Suppressor macrophage treated with lipopolysaccharide for 4 hours (primary cell): ENCODE data around the gene RGP1.

Experiments
- DNase-seq: peaks from one replicate; pipeline ENCODE4 v3.0.0-alpha.2; 2020

RGP1 gene

GRCh38 chr9:35778496-35778895 lies 29.4 kb downstream of the RGP1 start:
- DNase-seq = no peak

DNA sequence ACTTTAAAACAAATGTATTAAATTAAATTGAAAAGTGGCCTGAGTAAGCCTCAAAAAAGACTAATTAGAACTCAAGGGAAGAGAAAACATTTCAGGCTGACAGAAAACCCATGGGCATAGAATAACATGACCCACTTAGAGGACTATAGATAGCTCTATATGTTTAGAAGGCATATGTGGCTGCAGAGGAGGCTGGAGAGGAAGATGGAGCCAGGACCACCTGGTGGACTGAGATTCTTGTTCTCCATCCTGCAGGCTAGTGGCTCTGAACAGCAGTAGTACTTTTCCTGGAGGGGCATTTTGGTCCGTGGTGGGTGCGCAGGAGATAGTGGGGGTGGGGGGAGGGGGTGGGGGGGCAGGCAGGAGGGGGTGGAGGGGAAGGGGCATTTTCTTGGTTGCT lies 32.0 kb downstream of the RGP1 start:
- no peak for DNase-seq

DNA sequence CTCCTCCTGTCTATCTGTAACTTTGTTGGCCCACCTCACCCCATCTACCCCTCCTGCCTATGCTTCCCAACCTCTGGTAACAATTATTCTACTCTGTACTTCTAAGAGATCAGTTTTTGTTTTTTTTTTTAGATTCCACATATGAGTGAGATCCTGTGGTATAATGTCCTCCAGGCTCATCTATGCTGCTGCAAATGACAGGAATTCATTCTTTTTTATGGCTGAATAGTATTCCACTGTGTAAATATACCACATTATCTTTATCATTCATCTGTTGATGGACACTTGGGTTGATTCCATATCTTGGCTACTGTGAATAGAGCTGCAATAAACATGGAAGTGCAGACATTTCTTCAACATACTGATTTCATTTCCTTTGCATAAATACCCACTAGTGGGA lies 34.3 kb downstream of the RGP1 start:
- no peak for DNase-seq

GRCh38 chr9:35789541-35789940 lies 40.5 kb downstream of the RGP1 start:
- no peak for DNase-seq

GRCh38 chr9:35790025-35790384 lies 40.9 kb downstream of the RGP1 start:
- no peak for DNase-seq

GRCh38 chr9:35790385-35791296 lies 41.6 kb downstream of the RGP1 start:
- peak; percentile 76 for DNase-seq

GRCh38 chr9:35791297-35791921 lies 42.3 kb downstream of the RGP1 start, which contains the start of gene NPR2:
Gene NPR2, plus strand, starts transcription at chr9:35791591. Its CDS starts 818 bp downstream, at chr9:35792409.
- DNase-seq = no peak

DNA sequence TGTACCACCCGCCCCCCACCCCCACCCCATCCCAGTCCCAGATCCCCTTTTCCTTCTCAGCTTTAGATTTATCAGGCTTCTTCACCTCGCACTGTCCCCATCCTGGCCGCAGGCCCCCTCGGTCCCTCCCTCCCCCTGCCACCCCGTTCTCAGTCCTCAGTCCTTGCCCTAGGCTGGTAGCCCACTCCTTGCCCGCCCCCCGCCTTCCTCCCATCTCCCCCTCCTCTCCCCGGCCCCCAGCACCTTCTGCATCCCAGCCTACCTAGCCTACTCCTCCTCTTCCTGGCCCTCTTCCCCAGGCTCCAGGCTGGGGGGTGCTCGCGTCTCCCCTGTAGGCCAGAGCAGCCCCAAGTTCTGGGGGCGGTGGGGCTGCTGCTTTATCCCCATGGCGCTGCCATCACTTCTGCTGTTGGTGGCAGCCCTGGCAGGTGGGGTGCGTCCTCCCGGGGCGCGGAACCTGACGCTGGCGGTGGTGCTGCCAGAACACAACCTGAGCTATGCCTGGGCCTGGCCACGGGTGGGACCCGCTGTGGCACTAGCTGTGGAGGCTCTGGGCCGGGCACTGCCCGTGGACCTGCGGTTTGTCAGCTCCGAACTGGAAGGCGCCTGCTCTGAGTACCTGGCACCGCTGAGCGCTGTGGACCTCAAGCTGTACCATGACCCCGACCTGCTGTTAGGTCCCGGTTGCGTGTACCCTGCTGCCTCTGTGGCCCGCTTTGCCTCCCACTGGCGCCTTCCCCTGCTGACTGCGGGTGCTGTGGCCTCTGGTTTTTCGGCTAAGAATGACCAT lies 43.1 kb downstream of the RGP1 start:
- no peak for DNase-seq

- no peak for DNase-seq
These were observed 43.7 kb downstream of the RGP1 start for GRCh38 chr9:35792826-35793225.

GRCh38 chr9:35793461-35793860 lies 44.4 kb downstream of the RGP1 start:
- no peak for DNase-seq

GRCh38 chr9:35795695-35796094 lies 46.6 kb downstream of the RGP1 start:
- DNase-seq = no peak

DNA sequence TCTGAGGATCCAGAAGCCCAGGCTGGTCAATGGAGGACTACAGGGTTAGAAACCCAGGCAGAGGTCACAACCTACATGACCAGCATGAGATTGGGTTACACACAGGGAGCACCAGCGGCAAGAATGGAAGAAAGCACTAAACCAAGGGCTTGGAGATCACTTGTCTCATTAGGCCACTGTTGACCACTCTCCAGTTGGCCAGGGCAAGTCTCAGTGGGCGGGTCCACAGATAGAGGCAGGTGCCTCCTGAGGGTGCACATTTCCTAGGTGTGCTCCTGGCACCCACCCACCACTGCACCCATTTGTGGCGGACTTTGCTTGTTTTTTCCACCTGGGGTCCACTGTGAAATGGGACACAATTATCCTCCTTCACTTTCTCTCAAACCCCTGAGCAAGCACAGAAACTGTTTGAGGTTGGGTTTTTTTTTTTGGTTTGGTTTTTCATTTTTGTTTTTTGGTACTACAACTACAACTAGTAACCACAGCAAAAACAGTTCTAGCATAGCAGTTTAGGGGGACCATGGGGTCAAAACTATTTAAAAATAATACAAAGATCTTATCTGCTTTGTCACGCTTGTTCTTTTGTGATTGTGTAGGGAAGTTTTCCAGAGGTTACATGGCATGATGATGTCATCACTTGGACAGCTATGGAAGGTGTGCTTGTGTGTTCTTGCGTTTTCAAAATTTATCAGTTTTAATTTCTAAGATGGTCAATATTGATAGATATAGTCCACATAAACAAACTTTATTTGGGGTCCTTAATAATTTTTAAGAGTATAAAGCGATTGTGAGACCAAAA lies 48.4 kb downstream of the RGP1 start:
- no peak for DNase-seq

- DNase-seq = peak; percentile 14
These were observed 49.7 kb downstream of the RGP1 start for GRCh38 chr9:35798658-35799374.

DNA sequence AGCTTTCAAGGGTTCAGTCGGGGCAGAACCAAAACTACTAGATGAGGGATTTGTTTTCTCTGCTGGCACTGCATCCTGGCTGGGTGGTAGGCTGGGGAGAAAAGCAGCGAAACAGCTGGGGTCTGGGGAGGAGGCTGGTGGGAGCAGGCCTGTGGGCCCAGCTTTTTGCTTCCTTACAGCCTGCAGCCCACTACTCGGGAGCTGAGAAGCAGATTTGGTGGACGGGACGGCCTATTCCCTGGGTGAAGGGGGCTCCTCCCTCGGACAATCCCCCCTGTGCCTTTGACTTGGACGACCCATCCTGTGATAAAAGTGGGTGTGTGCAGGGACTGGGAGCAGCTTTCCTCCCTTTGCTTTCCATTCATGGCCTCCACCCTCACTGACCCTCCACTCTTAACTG lies 51.4 kb downstream of the RGP1 start:
- no peak for DNase-seq

DNA sequence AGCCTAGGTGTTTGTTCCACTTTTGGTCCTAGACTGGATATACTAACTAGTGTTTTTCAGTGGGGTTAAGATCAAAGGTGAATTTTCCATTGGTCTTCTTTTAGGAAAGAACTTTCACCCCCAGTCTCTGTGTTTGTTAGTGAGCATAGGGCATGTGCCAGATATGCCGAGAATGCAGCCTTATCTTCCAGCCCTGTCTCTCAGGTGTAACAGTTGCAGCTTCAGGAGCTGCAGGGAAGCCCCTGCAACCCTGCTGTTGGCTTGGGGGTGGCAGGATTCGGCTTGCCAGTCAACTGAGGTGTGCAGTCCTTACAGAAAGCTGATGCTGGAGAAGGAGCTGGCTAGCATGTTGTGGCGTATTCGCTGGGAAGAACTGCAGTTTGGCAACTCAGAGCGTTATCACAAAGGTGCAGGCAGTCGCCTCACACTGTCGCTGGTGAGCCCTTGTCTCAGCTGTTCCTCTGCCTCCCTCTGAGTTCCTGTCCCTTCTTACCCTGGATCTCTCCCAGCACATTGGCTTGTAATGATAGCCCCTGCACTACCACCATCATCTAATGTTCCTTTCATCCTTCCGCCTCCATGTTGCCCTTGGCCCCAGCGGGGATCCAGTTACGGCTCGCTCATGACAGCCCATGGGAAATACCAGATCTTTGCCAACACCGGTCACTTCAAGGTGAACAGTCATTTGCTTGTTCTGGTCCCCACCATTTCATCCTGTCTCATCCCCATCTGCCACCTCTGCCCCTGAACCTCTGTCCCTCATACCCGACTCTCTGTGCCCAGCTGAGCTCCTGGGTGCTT lies 52.4 kb downstream of the RGP1 start:
- no peak for DNase-seq

GRCh38 chr9:35806101-35806500 lies 57.0 kb downstream of the RGP1 start:
- DNase-seq = no peak
